ENCODE results near the gene RTEL1.

- TF ChIP-seq, protein P1, sequence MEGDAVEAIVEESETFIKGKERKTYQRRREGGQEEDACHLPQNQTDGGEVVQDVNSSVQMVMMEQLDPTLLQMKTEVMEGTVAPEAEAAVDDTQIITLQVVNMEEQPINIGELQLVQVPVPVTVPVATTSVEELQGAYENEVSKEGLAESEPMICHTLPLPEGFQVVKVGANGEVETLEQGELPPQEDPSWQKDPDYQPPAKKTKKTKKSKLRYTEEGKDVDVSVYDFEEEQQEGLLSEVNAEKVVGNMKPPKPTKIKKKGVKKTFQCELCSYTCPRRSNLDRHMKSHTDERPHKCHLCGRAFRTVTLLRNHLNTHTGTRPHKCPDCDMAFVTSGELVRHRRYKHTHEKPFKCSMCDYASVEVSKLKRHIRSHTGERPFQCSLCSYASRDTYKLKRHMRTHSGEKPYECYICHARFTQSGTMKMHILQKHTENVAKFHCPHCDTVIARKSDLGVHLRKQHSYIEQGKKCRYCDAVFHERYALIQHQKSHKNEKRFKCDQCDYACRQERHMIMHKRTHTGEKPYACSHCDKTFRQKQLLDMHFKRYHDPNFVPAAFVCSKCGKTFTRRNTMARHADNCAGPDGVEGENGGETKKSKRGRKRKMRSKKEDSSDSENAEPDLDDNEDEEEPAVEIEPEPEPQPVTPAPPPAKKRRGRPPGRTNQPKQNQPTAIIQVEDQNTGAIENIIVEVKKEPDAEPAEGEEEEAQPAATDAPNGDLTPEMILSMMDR (IDR thresholded peaks at IDR 0.05; ENCODE audit: low read depth, low read length) = no peak
- TF ChIP-seq POLR2A (IDR thresholded peaks at IDR 0.05; ENCODE audit: extremely low read depth, insufficient read length) = no peak
These were observed 38.2 kb downstream of the RTEL1 start for GRCh38 chr20:63696306-63696627.

Measured in NB4 (cell line).